Epithelial cell of esophagus (primary cell): ENCODE measurements around the gene ANKZF1.
A peak's percentile ranks its signal among the peaks of the same experiment; 100 is the strongest.

Source experiments
- DNase-seq: peaks from one replicate; pipeline ENCODE4 v3.0.0; 2010; ENCODE audit warnings: low read depth
- H3K4me3 ChIP-seq: 2 replicates; pipeline ENCODE4 v1.5.1; 2011; ENCODE audit warnings: mild to moderate bottlenecking, low read length, control low read depth
- TF ChIP-seq, protein P1 (sequence below): IDR thresholded peaks from 2 replicates; pipeline ENCODE4 v1.5.1; 2011; ENCODE audit warnings: low read depth, mild to moderate bottlenecking, low read length, control low read depth, inconsistent platforms; ENCODE audit not compliant: insufficient read depth; ENCODE audit errors: missing control alignments

Gene ANKZF1

GRCh38 chr2:219205165-219205538 is 24.5 kb upstream of the ANKZF1 start:
- DNase-seq = no peak
- H3K4me3 ChIP-seq = no peak overlapping the region
- TF ChIP-seq, protein P1, sequence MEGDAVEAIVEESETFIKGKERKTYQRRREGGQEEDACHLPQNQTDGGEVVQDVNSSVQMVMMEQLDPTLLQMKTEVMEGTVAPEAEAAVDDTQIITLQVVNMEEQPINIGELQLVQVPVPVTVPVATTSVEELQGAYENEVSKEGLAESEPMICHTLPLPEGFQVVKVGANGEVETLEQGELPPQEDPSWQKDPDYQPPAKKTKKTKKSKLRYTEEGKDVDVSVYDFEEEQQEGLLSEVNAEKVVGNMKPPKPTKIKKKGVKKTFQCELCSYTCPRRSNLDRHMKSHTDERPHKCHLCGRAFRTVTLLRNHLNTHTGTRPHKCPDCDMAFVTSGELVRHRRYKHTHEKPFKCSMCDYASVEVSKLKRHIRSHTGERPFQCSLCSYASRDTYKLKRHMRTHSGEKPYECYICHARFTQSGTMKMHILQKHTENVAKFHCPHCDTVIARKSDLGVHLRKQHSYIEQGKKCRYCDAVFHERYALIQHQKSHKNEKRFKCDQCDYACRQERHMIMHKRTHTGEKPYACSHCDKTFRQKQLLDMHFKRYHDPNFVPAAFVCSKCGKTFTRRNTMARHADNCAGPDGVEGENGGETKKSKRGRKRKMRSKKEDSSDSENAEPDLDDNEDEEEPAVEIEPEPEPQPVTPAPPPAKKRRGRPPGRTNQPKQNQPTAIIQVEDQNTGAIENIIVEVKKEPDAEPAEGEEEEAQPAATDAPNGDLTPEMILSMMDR = no peak

- TF ChIP-seq, protein P1 = no peak
- no peak for DNase-seq
Observed at GRCh38 chr2:219205981-219206327, 23.7 kb upstream of the ANKZF1 start.

GRCh38 chr2:219206328-219207133 is 23.1 kb upstream of the ANKZF1 start, which contains the start of gene ZFAND2B:
TSS of gene ZFAND2B (plus strand) at chr2:219206782. CDS start at chr2:219206988, 206 bp downstream.
- peak within 1 kb of the TSS; percentile 70 for H3K4me3 ChIP-seq
- TF ChIP-seq, protein P1 = peak; percentile 9
- DNase-seq = peak; percentile 95

More at GRCh38 chr2:219205981-219206327, 23.7 kb upstream of the ANKZF1 start:
- H3K4me3 ChIP-seq = peak overlapping the region; percentile 70

DNA sequence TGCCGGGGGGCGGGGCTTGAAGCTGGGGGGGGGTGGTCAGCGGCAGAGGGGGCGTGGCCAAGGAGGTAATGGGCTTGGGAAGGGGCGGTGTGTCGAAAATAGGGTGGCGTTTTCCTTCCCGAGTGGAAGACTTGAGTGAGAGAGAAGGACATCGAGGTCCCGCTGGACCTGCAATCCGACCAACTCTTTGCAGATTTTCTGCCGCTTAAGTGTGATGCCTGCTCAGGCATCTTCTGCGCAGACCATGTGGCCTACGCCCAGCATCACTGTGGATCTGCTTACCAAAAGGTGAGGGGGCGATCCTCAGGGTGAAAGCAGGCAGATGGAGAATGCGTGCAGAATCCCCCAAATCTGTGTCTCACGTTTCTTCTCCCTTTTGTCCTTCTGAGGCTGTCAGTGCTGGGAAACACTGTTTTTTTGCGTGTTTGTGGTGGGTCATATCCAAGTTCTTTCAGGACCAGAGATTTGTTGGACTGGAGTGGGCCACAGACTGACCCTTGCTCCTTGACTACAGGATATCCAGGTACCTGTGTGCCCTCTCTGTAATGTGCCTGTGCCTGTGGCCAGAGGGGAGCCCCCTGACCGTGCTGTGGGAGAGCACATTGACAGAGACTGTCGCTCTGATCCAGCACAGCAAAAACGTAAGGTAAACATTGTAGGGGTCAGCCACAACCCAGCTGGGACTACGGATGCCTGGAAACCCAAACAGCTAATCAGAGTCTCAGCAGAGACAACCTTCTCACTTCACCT is 22.3 kb upstream of the ANKZF1 start:
- TF ChIP-seq, protein P1 = no peak
- peak overlapping the region; percentile 70 for H3K4me3 ChIP-seq

GRCh38 chr2:219207884-219208740 is 21.5 kb upstream of the ANKZF1 start:
- TF ChIP-seq, protein P1 = no peak
- H3K4me3 ChIP-seq = no peak overlapping the region
- peak; percentile 54 for DNase-seq

More for the DNA sequence above, 22.3 kb upstream of the ANKZF1 start:
- DNase-seq = no peak
